Neural progenitor cell (in vitro differentiated cells): Measurements from ENCODE around the gene RELT. TPM values are rescaled to one million over a fixed set of nuclear protein-coding genes. Genes with fewer than 3 reads are reported as not detected.

Experiments
- DNase-seq: peaks from one replicate; pipeline ENCODE4 v3.0.0-alpha.2; 2016; ENCODE audit warnings: low spot score
- H2AFZ ChIP-seq: fragments of 200-600 bp; sonication (generic); replicated peaks from 2 replicates; pipeline ENCODE4 v1.6.1; 2016; ENCODE audit warnings: antibody characterized with exemption
- H3F3A ChIP-seq: fragments of 200-600 bp; sonication (generic); 2 replicates; pipeline ENCODE4 v1.6.1; 2016; ENCODE audit warnings: antibody characterized with exemption, low read depth
- H3K27ac ChIP-seq: fragments of 200-600 bp; sonication (generic); 2 replicates; pipeline ENCODE4 v1.5.1; 2016; ENCODE audit warnings: mild to moderate bottlenecking
- H3K27me3 ChIP-seq: fragments of 200-600 bp; sonication (generic); 2 replicates; pipeline ENCODE4 v1.6.1; 2016; ENCODE audit warnings: mild to moderate bottlenecking, moderate library complexity
- H3K36me3 ChIP-seq: fragments of 200-600 bp; sonication (generic); 2 replicates; pipeline ENCODE4 v1.5.1; 2016
- H3K4me1 ChIP-seq: fragments of 200-600 bp; sonication (generic); 2 replicates; pipeline ENCODE4 v1.6.1; 2016; ENCODE audit warnings: mixed run types
- H3K4me2 ChIP-seq: fragments of 200-600 bp; sonication (generic); 2 replicates; pipeline ENCODE4 v1.6.1; 2016
- H3K4me3 ChIP-seq: fragments of 200-600 bp; sonication (generic); 2 replicates; pipeline ENCODE4 v1.5.1; 2016
- H3K79me2 ChIP-seq: fragments of 200-600 bp; sonication (generic); 2 replicates; pipeline ENCODE4 v1.6.1; 2016; ENCODE audit warnings: low read depth
- H3K9ac ChIP-seq: fragments of 200-600 bp; sonication (generic); 2 replicates; pipeline ENCODE4 v1.6.1; 2016
- H3K9me3 ChIP-seq: fragments of 200-600 bp; sonication (generic); 2 replicates; pipeline ENCODE4 v1.5.1; 2016; ENCODE audit warnings: low read depth
- H4K20me1 ChIP-seq: fragments of 200-600 bp; sonication (generic); 2 replicates; pipeline ENCODE4 v1.6.1; 2016; ENCODE audit warnings: low read depth
- H3K27ac Mint-ChIP-seq: 3 replicates; pipeline ENCODE4 v1.8.0; 2021; ENCODE audit warnings: mixed read lengths
- H3K27me3 Mint-ChIP-seq: 2 replicates; pipeline ENCODE4 v1.8.0; 2022; ENCODE audit warnings: low read depth, mild to moderate bottlenecking, inconsistent platforms, moderate library complexity, mixed read lengths; ENCODE audit not compliant: insufficient read depth
- H3K36me3 Mint-ChIP-seq: 3 replicates; pipeline ENCODE4 v1.8.0; 2021; ENCODE audit warnings: mixed read lengths
- H3K4me1 Mint-ChIP-seq: 3 replicates; pipeline ENCODE4 v1.8.0; 2021; ENCODE audit warnings: mixed read lengths
- H3K4me3 Mint-ChIP-seq: 3 replicates; pipeline ENCODE4 v1.8.0; 2021; ENCODE audit warnings: mild to moderate bottlenecking, moderate library complexity, mixed read lengths
- H3K9me3 Mint-ChIP-seq: 3 replicates; pipeline ENCODE4 v1.8.0; 2020; ENCODE audit warnings: mixed read lengths
- EZH2 ChIP-seq: fragments of 200-600 bp; sonication (generic); IDR thresholded peaks from 2 replicates; pipeline ENCODE4 v1.6.1; 2017; ENCODE audit warnings: antibody characterized with exemption, mild to moderate bottlenecking, moderate library complexity
- EZH2phosphoT487 ChIP-seq: fragments of 200-600 bp; sonication (generic); IDR thresholded peaks from 2 replicates; pipeline ENCODE4 v1.6.1; 2017; ENCODE audit warnings: antibody characterized with exemption
- total RNA-seq: library from RNA; depleted of rRNA; stranded (reverse); fragments of >200 nt; gene quantifications from 2 replicates; pipeline ENCODE4 v1.2.3, GENCODE V29; 2015; ENCODE audit warnings: low replicate concordance
- TF ChIP-seq, protein P1 (sequence below): fragments of 200-600 bp; sonication (generic); IDR thresholded peaks from 2 replicates; pipeline ENCODE4 v1.5.1; 2017; ENCODE audit warnings: antibody characterized with exemption, mild to moderate bottlenecking

Gene RELT
- total RNA-seq, 1 donor from 2014 or later = 5.4 TPM

DNA sequence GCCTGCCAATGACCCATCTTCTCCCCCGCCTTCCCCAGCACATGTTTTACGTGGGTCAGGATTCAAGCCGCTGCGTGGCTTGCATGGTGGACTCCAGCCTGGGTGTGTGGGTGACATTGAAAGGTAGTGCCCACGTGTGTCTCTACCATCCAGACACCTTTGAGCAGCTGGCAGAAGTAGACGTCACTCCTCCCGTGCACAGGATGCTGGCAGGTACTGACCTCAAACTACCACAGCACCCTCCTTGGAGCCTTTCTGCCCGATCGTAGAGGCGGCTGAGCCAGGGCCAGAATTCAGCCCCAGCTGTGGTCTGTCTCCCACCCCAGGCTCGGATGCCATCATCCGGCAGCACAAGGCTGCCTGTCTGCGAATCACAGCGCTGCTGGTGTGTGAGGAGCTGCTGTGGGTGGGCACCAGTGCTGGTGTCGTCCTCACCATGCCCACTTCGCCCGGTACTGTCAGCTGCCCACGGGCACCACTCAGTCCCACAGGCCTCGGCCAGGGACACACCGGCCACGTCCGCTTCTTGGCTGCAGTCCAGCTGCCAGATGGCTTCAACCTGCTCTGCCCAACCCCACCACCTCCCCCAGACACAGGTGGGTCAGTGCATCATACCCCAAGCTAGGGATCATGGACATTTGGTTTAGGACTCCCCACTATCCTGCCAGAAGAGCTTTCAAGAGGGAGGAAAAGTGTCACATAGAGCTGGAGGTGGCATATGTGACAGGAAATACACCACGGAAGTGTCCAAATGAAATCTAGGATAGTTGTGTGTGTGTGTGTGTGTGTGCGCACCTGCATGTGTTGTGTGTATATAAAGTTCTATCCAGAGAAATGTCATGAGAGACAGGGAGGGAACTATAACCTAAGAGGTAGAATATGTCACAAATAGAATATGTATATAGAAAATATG is 10.6 kb upstream of the RELT start:
- no peaks in the 10 kb centered on the region for H3K27me3 ChIP-seq
- no peaks in the 10 kb centered on the region for H3K9me3 Mint-ChIP-seq
- H3K27me3 Mint-ChIP-seq = peaks cover 5% of the 10 kb centered on the region
- peaks cover 3% of the 10 kb centered on the region for H3K4me1 Mint-ChIP-seq
- DNase-seq = no peak
- H3K9ac ChIP-seq = no peak overlapping the region
- H2AFZ ChIP-seq = no peak overlapping the region
- no peak overlapping the region for H3K27ac ChIP-seq
- no peaks in the 10 kb centered on the region for H3K9me3 ChIP-seq
- peaks cover 5% of the 10 kb centered on the region for H3K4me1 ChIP-seq
- peaks cover 37% of the 10 kb centered on the region for H4K20me1 ChIP-seq
- no peak for TF ChIP-seq EZH2
- TF ChIP-seq, protein P1, sequence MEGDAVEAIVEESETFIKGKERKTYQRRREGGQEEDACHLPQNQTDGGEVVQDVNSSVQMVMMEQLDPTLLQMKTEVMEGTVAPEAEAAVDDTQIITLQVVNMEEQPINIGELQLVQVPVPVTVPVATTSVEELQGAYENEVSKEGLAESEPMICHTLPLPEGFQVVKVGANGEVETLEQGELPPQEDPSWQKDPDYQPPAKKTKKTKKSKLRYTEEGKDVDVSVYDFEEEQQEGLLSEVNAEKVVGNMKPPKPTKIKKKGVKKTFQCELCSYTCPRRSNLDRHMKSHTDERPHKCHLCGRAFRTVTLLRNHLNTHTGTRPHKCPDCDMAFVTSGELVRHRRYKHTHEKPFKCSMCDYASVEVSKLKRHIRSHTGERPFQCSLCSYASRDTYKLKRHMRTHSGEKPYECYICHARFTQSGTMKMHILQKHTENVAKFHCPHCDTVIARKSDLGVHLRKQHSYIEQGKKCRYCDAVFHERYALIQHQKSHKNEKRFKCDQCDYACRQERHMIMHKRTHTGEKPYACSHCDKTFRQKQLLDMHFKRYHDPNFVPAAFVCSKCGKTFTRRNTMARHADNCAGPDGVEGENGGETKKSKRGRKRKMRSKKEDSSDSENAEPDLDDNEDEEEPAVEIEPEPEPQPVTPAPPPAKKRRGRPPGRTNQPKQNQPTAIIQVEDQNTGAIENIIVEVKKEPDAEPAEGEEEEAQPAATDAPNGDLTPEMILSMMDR = no peak
- no peak for TF ChIP-seq EZH2phosphoT487
- no peaks in the 10 kb centered on the region for H3K79me2 ChIP-seq
- no peak overlapping the region for H3K4me3 ChIP-seq
- H3F3A ChIP-seq = peaks cover 15% of the 10 kb centered on the region
- no peak overlapping the region for H3K27ac Mint-ChIP-seq
- H3K4me2 ChIP-seq = no peak overlapping the region
- peaks cover 23% of the 10 kb centered on the region for H3K36me3 Mint-ChIP-seq
- no peaks in the 10 kb centered on the region for H3K36me3 ChIP-seq
- no peak overlapping the region for H3K4me3 Mint-ChIP-seq

DNA sequence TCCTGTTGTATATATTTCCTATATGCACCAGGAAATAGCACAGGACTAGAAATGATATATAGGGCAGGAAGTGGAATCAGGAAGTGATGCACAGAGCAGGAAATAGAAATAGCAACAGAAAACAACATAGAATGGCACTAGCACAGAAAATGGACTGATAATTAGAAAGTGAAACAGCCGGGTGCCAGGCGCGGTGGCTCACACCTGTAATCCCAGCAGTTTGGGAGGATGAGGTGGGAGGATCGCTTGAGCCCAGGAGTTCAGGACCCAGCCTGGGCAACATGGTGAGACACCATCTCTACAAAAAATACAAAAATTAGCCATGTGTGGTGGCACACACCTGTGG is 10.0 kb upstream of the RELT start:
- H3K27me3 ChIP-seq = no peaks in the 10 kb centered on the region
- Mint-ChIP-seq H3K36me3 (peaks cover 19% of the 10 kb centered on the region), H3K4me1 (peaks cover 3% of the 10 kb centered on the region), H3K27ac (no peak overlapping the region), H3K27me3 (peaks cover 7% of the 10 kb centered on the region), H3K9me3 (no peaks in the 10 kb centered on the region), H3K4me3 (no peak overlapping the region)
- no peak overlapping the region for H3K4me2 ChIP-seq
- DNase-seq = no peak
- no peaks in the 10 kb centered on the region for H3K36me3 ChIP-seq
- H3K9ac ChIP-seq = no peak overlapping the region
- peaks cover 30% of the 10 kb centered on the region for H4K20me1 ChIP-seq
- H3K4me3 ChIP-seq = no peak overlapping the region
- peaks cover 5% of the 10 kb centered on the region for H3K4me1 ChIP-seq
- no peak overlapping the region for H3K27ac ChIP-seq
- no peaks in the 10 kb centered on the region for H3K79me2 ChIP-seq
- H3K9me3 ChIP-seq = no peaks in the 10 kb centered on the region
- H2AFZ ChIP-seq = no peak overlapping the region
- peaks cover 9% of the 10 kb centered on the region for H3F3A ChIP-seq
- TF ChIP-seq EZH2phosphoT487 = no peak
- TF ChIP-seq EZH2 = no peak
- TF ChIP-seq, protein P1 = no peak

DNA sequence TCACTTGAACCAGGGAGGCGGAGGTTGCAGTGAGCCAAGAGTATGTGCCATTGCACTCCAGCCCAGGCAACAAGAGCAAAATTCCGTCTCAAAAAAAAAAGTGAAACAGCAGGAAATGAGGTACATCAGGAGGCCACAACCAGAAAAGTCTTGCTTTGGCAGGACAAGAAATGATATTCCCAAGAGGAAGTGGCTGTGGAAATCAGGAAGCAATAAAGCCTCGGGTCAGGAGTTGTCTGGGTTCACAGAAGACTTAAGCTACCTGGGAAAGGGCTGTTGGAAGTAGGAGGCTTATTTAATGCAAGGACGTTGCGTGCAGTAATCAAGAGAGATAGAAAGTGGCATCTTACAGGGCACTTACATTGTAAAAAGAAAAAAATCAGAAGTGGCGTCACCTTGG is 9.2 kb upstream of the RELT start:
- Histone ChIP-seq H3F3A (peaks cover 1% of the 10 kb centered on the region), H3K9ac (no peak overlapping the region), H3K36me3 (no peaks in the 10 kb centered on the region), H4K20me1 (peaks cover 23% of the 10 kb centered on the region), H3K4me1 (peaks cover 1% of the 10 kb centered on the region), H2AFZ (no peak overlapping the region), H3K27ac (no peak overlapping the region), H3K79me2 (no peaks in the 10 kb centered on the region), H3K9me3 (no peaks in the 10 kb centered on the region), H3K4me2 (no peak overlapping the region), H3K27me3 (no peaks in the 10 kb centered on the region), H3K4me3 (no peak overlapping the region)
- Mint-ChIP-seq H3K4me3 (no peak overlapping the region), H3K27me3 (peaks cover 7% of the 10 kb centered on the region), H3K36me3 (peaks cover 18% of the 10 kb centered on the region), H3K4me1 (peaks cover 3% of the 10 kb centered on the region), H3K9me3 (no peaks in the 10 kb centered on the region), H3K27ac (no peak overlapping the region)
- no peak for DNase-seq
- no peak for TF ChIP-seq EZH2
- TF ChIP-seq, protein P1 = no peak
- TF ChIP-seq EZH2phosphoT487 = no peak
